Tibial artery (tissue), 4 donors: ENCODE measurements around the gene UST.

Source experiments
- DNase-seq, 2 donors: peaks; one replicate each; pipeline ENCODE4 v3.0.0-alpha.2; 2019
- H3K27ac ChIP-seq, 2 donors: fragments of 200-600 bp; sonication (generic) in 1 of 2; 1 replicate in 1 of 2; 2 replicates in 1 of 2; pipeline ENCODE4 v1.5.1; 2018 to 2019; ENCODE audit warnings: mild to moderate bottlenecking in 1 of 2
- H3K27me3 ChIP-seq, 2 donors: fragments of 200-600 bp; sonication (generic) in 1 of 2; one replicate each; pipeline versions ENCODE4 v1.5.1 to v1.6.0; 2016 to 2019
- H3K36me3 ChIP-seq, 3 donors: fragments of 200-600 bp; sonication (generic) in 2 of 3; one replicate each; pipeline ENCODE4 v1.5.1; 2016 to 2019; ENCODE audit warnings: mild to moderate bottlenecking in 2 of 3
- H3K4me1 ChIP-seq, 4 donors: fragments of 200-600 bp; sonication (generic) in 2 of 4; 1 replicate in 3 of 4; 2 replicates in 1 of 4; pipeline ENCODE4 v1.5.1; 2016 to 2019
- H3K4me3 ChIP-seq, 2 donors: fragments of 200-600 bp; sonication (generic) in 1 of 2; 1 replicate in 1 of 2; 2 replicates in 1 of 2; pipeline ENCODE4 v1.5.1; 2018 to 2019; ENCODE audit warnings: mild to moderate bottlenecking in 2 of 2
- H3K9me3 ChIP-seq, 3 donors: fragments of 200-600 bp; sonication (generic) in 1 of 3; one replicate each; pipeline ENCODE4 v1.5.1; 2016 to 2019
- intact Hi-C: fragments of 100-400 bp; cut with DNase I; formaldehyde crosslinking; loops from one replicate; pipeline ENCODE4 v1.15.0; 2023; ENCODE audit warnings: low total_unique reads
- TF ChIP-seq, protein P1 (sequence below), 2 experiments: fragments of 200-600 bp in 1 of 2; fragments of 450-650 bp in 1 of 2; IDR thresholded peaks; one replicate each; pipeline ENCODE4 v1.5.1; 2017 to 2019; ENCODE audit warnings: antibody characterized with exemption in 2 of 2, mild to moderate bottlenecking in 1 of 2, moderate library complexity in 1 of 2

The UST gene

DNA sequence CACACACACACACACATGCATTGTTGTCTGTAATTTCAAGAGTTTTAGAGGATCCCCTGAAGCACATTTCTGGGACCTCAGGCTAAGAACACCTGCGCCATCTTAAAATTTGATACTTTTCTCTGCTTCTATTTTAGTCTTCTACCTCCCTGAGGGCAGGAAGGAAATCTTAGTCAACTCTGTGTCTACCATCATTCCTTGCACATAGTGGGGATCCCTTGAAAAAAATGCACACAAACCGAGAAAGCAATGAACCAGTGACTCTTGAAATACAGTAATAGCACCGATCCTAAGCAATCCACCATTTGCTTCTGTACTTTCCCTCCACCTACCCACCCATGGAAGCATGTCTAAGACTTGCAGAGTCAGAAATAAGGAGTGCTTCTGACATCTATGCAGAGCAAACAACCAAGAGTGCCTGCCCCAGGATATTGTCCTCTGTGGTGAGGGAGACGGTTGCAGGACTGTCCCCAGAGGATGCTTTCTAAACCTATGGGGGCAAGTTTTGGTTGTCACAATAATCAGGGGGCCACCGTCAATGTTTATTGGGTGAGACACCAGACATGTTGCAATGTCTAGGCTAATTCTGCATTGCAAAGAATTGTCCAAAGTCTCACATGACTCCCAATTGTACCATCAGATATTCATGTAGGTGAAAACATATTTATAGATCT, 362.7 kb downstream of the UST start:
- no peaks in the 10 kb centered on the region for H3K9me3 ChIP-seq
- intact Hi-C loops, result no loop called here
- no peaks in the 10 kb centered on the region for H3K27me3 ChIP-seq
- H3K36me3 ChIP-seq, result no peaks in the 10 kb centered on the region
- no peak for DNase-seq
- no peak overlapping the region for H3K4me3 ChIP-seq
- TF ChIP-seq, protein P1, sequence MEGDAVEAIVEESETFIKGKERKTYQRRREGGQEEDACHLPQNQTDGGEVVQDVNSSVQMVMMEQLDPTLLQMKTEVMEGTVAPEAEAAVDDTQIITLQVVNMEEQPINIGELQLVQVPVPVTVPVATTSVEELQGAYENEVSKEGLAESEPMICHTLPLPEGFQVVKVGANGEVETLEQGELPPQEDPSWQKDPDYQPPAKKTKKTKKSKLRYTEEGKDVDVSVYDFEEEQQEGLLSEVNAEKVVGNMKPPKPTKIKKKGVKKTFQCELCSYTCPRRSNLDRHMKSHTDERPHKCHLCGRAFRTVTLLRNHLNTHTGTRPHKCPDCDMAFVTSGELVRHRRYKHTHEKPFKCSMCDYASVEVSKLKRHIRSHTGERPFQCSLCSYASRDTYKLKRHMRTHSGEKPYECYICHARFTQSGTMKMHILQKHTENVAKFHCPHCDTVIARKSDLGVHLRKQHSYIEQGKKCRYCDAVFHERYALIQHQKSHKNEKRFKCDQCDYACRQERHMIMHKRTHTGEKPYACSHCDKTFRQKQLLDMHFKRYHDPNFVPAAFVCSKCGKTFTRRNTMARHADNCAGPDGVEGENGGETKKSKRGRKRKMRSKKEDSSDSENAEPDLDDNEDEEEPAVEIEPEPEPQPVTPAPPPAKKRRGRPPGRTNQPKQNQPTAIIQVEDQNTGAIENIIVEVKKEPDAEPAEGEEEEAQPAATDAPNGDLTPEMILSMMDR (IDR thresholded peaks at IDR 0.05), result no peak
- H3K27ac ChIP-seq, result no peak overlapping the region
- H3K4me1 ChIP-seq, result peaks cover 0 to 3% (median 0%) of the 10 kb centered on the region in 4 donors

DNA sequence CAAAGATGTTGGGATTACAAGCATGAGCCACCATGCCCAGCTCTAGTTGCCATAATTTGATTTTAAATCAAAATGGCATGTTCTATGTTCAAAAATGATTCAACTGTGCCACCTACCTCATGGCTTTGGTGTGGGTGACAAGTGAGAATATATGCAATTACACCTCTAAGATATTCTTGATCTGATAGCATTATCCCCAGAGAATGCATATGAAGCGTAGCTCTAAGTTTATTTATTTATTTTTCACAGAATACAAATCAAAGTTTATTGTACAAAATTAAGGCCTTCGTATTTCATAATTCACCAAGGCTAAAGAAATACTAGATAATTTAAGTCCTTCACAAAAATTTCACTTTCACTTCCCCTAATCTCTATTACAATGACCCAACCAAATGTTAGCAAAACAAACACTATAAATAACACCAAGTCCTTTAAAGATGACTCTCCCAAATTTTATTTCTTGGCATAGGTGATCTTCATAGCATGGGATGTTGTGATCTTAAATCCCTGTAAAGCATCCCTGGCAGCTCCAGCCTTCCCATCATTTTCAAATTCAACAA, 364.8 kb downstream of the UST start:
- intact Hi-C loops, result no loop called here
- H3K27me3 ChIP-seq, result no peaks in the 10 kb centered on the region
- no peaks in the 10 kb centered on the region for H3K36me3 ChIP-seq
- no peak overlapping the region for H3K27ac ChIP-seq
- peaks cover 0 to 3% (median 0%) of the 10 kb centered on the region in 4 donors for H3K4me1 ChIP-seq
- no peak overlapping the region for H3K4me3 ChIP-seq
- H3K9me3 ChIP-seq, result no peaks in the 10 kb centered on the region
- TF ChIP-seq, protein P1 (IDR thresholded peaks at IDR 0.05), result no peak
- DNase-seq, result no peak

DNA sequence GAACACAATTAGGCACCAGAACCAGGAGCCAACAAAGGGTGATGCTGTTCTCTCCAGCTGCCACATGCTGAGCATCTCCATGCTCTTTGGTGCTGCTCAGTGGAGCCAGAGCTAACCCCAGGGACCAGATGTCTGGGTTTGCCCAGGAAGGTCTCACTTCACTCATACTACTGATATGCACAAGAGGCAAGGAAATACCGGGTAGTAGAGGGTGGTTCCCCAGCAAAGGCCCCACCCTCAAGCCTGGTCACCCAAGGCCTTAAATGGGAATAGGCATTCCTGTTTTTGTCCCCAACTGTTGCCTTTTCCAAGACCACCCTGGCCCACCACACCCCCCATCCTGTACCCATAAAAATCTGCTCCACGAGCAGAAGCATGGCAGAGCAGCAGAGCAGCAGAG, 366.1 kb downstream of the UST start:
- Histone ChIP-seq H3K4me3 (no peak overlapping the region), H3K36me3 (no peaks in the 10 kb centered on the region), H3K4me1 (peaks cover 0 to 3% (median 0%) of the 10 kb centered on the region in 4 donors), H3K9me3 (no peaks in the 10 kb centered on the region), H3K27me3 (no peaks in the 10 kb centered on the region), H3K27ac (no peak overlapping the region)
- TF ChIP-seq, protein P1 (IDR thresholded peaks at IDR 0.05), result no peak
- DNase-seq, result no peak
- intact Hi-C loops, result no loop called here

DNA sequence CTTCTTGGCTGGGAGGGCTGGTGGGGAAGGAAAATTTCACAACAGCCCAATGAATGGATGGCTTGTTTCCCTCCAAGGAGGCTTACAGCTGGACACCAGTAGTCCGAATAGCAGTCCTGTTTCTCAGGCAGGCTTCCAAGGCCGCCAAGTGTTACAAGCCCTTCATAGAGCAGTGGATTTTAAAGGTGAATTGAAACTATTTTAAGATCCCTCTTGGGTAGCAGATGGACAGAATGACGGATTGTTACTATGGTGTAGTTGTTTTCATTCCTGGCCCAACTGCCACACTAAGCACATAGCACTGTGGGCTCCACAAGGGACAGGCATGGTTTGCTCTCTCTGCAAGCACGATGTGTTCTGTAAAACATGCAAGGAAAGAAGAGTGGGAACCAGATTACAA, 367.3 kb downstream of the UST start:
- Histone ChIP-seq H3K36me3 (no peaks in the 10 kb centered on the region), H3K4me1 (peaks cover 0 to 3% (median 0%) of the 10 kb centered on the region in 4 donors)
- no peak for DNase-seq

DNA sequence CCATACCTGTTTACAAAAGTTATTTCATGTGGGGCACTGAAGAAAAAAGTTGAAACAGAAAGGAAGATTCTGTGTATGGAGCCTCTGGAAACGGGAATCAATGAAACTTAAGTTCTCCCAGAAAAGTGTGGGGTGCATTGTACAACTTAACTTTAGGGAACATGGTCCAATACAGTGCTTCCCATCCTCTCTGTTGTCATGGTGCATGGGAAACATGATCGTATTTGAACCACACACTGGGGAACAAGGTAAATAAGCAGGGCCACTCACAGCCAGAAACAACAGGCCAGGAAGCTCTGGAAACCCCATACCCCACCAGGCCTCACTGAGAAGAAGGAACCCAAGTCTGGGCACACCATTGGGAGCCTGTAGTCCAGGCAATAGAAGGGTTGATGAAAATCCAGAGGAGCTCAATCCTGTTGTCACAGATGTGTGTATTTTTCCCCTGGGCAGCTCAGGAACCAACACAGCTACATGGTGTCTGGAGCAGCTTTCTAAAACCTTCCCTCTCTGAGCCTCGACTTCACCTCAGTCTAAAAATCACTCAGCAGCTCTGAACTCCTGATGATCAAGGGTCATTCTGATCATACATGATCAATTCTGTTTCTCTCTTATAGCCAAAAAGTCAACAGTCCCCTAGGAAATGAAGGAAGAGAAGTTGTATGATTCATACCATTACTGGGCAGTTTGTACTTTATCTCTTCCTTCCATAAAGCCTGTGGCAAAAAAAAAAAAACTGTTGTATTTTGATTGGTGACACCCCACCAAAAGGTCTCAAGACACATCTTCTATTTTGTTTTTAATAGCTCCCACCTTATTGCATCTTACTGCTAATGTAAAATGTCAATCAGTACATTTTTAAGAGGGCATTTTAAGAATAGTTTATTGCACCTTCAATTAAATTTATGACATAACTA, 372.2 kb downstream of the UST start:
- intact Hi-C loops, result no loop called here
- no peaks in the 10 kb centered on the region for H3K9me3 ChIP-seq
- TF ChIP-seq, protein P1 (IDR thresholded peaks at IDR 0.05), result no peak
- H3K4me3 ChIP-seq, result no peak overlapping the region
- no peak overlapping the region for H3K27ac ChIP-seq
- no peaks in the 10 kb centered on the region for H3K27me3 ChIP-seq
- no peaks in the 10 kb centered on the region for H3K36me3 ChIP-seq
- no peaks in the 10 kb centered on the region for H3K4me1 ChIP-seq
- no peak for DNase-seq

More for the DNA sequence above, 367.3 kb downstream of the UST start:
- H3K27ac ChIP-seq, result no peak overlapping the region
- no peaks in the 10 kb centered on the region for H3K9me3 ChIP-seq
- no peak overlapping the region for H3K4me3 ChIP-seq
- TF ChIP-seq, protein P1 (IDR thresholded peaks at IDR 0.05), result no peak
- intact Hi-C loops, result no loop called here
- H3K27me3 ChIP-seq, result no peaks in the 10 kb centered on the region
